HG02610 (cell line): ENCODE measurements around the gene CNGB1.
A peak's percentile ranks its signal among the peaks of the same experiment; 100 is the strongest.
"Not testable (repeated sequence)": the region's sequence is repeated elsewhere in the genome, so short reads cannot be mapped to it uniquely, and the experiment has no call there.

Source experiments
- ATAC-seq: cut with Tn5 transposase; IDR thresholded peaks from one replicate; pipeline ENCODE4 v1.9.1; 2021; ENCODE audit warnings: mild to moderate bottlenecking, moderate library complexity; ENCODE audit not compliant: unreplicated experiment

The CNGB1 gene

DNA sequence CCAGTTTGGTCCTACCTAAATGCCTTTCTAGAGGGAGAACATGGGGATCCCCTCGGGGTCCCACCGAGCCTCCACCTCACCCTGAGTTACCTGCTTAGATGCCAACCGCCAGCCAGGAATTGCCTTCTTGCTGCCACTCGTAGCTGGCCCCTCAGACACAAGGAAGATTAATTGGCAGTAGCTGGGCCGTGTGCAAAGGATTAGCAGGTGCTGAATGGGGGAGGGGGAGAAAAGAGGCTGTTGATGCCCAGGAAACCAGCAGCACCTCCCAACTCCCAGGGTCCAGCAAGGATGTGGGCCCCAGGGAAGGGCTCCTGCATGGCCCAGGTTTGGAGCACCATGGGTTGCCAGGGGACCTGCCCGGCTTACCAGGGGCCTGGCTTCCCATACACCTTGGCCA is at the start of gene CNGB1:
Gene CNGB1 (minus strand): TSS at position 159 of the 400 bp plus-strand sequence. CDS start 3,842 bp downstream, outside the sequence.
- no peak for ATAC-seq

DNA sequence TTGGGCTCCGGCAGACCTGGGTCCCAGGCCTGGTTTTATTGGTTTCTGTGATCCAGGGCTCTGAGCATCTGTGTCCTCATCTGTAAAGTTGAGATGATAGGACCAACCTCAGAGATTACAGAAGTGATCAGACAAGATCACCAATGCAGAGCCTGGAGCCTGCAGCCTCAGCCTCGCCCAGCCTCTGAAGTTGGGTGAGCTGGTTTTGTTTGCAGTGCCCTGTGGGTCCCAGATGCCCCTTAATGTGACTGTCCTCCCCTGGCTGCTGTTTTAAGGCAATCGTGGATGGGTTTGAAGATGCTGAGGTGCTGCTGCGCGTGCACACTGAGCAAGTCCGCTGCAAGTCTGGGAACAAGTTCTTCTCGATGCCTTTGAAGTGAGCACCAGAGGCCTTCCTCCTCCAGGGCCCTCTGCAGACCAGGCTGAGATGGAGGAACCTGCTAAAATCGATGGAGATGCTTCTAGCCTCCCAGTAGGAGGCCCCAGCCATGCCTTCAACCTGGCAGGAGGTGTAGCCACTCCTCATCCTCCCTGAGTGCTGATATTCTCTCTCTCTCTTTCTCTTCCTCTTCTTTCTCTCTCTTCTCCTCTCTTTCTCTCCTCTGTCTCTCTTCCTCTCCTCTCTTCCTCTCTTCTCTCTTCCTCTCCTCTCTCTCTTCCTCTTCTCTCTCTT is 49.1 kb upstream of the CNGB1 start:
- ATAC-seq, result no peak

DNA sequence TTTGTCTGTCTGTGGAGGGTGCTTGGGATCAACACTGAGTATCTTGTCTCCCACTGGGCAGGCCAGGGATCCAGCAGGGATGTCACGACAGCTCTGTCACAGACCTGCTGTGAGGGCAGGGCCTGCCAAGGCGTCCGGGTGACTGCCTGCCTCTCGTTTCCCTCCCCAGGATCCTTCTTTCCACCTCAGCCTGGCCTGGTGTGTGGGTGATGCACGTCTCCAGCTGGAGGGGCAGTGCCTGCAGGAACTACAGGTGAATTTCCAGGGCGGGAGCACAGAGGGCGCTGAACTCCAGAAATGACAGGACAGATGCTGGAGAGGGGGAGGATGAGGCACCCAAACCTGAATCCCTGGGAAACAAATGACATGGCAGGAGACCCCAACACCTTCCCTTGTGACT is 47.9 kb upstream of the CNGB1 start:
- ATAC-seq, result no peak

DNA sequence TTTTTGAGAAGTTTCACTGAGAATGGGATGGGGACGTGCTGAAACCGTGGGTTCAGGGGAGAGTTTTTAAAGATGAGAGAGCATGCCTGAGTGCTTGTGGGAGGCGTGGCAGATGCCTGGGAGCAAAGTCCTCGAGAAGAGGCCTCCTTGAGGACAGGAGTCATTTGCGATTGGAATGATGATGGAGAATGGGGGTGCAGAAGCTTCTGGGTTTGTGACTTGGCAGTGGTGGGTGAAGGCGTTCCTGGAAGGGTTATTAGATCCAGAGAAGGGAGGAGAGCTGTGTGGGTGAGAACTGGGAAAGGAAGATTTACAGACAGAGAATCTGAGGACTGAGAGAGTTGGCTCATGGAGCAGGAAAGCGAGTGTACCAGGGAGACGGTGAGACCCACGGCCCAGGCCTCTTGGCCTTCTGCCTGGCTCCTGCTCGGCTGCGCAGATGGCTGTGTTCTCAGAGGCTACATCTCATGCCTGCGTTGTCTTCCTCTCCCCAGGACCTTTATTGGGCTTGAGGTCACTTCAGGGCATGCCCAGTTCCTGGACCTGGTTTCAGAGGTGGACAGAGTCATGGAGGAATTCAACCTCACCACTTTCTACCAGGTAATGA is 46.0 kb upstream of the CNGB1 start:
- ATAC-seq, result no peak

DNA sequence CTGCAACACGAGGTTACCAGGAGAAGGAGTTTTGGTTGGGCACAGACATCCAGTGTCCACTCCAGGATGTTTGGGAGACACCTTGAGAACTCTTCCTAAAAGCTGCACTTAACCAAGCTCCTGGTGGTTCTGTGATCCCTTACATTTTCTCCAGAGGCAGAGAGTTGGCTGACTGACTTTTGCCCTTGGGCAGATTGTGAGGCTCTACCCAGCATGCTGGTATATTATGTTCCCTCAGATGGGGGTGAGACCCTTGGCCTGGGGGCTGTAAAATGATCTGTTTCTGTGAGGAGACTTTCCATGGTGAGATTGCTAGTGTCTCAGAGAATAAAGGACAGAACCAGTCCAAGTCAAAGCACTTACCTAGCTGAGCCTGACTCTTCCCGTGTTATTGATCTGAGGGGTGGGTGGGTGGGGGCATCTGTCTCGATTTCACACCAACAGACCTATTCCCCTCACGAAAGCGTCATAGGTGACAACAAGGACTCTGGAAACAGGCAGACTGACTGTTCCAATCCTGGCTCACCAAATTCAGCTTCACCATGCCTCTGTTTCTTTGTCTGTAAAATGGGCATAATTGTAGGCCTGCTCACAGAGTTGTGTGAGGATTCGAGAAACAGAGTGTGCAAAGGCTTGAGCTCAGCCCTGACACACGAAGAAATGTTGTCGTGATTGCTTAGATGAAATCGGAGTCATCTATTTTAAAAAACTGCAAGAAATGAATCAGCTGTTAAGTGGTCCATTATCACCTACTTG is 42.5 kb upstream of the CNGB1 start:
- ATAC-seq, result no peak

DNA sequence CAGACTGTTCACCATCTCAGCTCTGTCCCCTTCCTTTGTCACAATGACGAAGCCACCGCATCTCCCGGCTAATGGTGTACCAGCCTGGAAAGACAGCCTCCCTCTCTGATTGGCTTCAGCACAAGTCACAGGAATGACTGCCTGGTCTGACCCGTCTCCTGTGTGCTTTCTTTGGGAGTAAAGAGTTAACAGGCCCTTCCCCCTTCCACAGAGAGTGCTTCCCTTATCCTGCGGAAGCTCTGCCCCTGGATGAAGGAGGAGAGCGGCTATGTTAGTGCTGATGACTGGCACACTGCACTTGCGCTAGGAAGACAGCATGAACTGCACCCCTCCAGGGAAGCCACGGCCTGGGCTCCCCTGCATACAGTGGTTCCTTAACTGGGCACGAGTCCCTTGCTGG is 41.6 kb upstream of the CNGB1 start:
- ATAC-seq, result no peak

DNA sequence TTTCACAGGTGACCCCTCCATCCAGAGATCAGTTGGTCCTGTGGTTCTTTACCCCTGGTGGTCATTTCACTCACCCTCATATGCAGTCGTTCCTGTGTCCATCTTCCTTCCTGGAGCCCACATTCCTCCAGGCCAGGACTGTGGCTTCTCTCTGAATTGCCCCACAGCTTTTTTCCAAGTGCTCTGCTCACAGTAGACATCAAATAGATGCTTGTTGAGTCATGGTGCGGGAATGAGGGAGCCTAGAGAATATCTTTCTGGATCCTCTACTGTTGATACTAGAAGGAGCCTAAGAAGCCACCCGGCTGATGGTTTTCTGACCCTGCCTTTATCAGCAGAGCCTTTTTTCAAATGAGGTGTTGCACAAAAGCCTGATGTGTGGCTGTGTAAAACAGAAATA is 40.7 kb upstream of the CNGB1 start:
- ATAC-seq, result no peak

DNA sequence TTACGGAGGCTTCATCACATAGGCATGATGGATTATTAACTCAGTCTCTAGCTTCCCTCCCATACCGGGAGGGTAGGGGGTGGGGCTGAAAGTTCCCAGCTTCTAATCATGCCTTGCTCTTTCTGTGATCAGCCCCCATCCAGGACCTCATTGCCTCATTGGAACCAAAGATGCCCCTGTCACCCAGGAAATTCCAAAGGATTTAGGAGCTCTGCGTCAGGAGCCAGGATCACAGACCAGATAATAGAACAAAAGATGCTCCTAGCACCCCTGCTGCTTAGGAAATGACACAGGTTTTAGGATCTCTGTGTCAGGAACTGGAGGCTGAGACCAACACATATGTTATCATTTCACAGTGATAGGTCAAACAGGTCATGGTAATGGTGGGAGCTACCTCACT is 40.0 kb upstream of the CNGB1 start:
- ATAC-seq, result no peak

DNA sequence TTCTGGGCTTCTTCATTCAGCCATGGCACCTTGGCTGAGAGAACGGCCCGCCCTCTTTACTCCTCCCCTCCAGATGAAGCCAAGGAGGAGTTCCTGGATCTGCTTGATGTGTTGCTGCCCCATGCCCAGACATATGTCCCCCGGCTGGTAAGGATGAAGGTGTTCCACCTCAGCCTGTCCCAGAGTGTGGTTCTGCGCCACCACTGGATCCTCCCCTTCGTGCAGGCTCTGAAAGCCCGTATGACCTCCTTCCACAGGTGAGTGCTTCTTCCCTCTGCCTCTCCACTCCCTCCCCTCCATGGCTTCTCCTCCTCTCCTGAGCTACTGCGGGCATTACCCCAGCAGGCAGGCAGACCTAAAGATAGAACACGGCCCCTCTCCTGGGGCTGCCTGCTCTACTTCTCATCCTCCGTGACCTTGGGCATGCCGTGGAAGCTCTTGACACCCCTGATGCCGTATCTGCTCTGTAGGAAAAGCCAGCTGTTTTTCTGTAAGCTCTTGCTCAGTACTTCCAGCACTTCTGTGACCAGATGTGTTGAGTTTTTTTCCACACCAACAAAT is 39.0 kb upstream of the CNGB1 start:
- ATAC-seq, result no peak

DNA sequence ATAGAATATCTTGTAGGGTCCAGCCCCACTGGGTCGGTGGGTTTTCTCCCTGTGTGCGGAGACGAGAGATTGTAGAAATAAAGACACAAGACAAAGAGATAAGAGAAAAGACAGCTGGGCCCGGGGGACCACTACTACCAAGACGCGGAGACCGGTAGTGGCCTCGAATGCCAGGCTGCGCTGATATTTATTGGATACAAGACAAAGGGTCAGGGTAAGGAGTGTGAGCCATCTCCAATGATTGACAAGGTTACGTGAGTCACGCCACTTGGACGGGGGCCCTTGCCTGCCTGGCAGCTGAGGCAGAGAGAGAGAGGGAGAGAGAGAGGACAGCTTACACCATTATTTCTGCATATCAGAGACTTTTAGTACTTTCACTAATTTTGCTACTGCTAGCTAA is 33.8 kb upstream of the CNGB1 start:
- not testable (repeated sequence) for ATAC-seq

DNA sequence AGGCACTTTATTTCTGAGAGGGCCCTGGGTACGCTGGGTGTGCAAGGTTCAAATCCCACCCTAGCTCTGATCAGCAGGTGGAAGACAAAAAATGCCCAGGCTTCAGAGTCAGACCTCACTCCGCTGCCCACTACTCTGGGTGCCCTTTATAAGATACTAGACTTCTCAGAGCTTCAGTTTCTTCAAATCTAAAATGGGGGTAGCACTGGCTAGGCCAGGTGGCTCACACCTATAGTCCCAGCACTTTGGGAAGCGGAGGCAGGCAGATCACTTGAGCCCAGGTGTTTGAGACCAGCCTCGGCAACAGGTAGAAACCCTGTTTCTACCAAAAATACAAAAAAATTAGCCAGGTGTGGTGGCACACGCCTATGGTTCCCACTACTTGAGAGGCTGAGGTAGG is 32.0 kb upstream of the CNGB1 start:
- no peak for ATAC-seq

DNA sequence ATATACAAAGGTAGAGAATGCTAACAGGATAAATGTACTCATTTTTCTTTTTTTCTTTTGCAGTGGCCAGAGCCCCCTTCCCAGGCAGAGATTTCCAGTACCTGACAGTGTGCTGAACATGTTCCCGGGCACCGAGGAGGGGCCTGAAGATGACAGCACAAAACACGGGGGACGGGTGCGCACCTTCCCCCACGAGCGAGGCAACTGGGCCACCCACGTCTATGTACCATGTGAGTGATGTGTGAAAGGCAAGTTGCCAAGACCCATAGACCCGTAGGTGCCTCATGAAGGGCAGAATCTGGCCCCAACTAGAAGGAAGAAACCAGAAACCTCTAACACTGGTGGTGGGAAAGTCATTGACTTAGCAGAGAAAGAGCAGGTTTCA is 31.5 kb upstream of the CNGB1 start:
- ATAC-seq, result no peak

DNA sequence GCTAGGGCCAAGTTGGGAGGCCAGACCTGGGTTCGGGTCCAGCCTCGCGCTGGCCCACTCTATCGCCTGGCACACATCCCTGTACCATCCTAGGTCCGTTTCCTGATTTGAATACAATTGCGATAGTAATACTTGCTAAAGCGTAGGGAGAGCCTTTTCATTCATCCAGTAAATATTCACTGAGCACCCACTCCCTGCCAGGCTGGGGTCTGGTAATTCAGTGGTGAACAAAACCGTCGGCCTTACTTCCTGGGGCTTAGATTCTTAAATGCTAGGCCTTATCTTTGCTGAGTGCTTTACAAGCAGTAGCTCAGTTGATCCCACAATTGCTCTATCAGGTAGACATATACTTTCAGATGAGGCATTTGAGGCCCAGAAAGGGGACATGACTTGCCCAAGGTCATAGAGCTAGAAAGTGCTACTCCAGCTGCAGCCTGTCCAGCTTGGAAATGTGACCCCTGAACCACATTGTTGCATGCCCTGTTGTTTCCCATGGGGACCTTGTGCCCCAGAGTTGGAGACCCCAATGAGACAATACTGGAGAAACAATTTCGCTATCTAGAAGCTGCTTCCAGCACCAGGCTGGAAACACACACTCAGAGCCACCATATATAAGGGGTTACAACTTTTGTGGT is 31.0 kb upstream of the CNGB1 start:
- no peak for ATAC-seq

DNA sequence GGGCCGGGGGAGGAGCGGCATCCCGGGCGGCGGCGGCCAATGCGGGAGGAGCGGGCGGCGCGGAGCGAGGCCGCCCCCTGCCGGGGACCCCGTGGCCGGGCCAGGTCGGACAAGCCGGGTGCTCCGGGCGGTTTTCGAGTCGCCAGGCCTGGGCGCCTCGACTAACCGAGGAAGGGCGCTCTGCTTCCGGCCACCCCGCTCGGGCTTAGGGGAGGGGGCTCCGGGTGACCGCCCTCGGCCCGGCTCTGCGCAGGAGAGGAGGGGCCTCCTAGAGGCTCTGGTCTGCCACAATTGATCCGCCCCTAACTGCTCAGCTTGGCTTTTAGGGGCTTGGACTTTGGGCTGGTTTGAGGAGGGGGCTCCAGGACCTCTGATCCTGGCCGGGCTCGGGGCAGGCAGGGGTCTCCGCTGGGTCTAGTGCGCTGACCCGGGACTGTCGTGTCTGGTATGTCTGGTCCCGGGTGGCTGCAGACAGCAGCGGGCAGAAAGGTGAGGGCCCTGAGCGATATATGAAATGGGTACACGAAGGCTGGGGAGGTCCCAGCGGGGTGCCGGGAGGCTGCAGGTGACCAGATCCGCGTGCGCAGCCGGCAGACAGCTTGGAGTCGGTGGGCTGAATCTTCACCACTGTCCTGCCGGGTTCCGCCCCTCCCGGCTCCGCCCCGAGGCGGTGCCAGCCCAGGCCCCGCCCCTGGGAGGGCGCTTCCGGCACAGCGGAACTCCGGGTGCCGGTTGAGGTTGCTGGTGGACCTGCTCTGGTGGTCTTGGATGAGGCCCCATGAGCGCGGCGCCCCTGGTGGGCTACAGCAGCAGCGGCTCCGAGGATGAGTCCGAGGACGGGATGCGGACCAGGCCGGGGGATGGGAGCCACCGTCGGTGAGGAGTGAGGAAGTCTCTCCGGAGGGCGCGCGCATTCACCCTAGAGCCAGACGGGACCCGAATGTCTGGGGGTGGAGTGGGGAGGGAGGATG is 30.1 kb upstream of the CNGB1 start, which contains the start of gene USB1:
Gene USB1 (plus strand): TSS at position 702 of the 971 bp plus-strand sequence. CDS start 77 bp downstream, at position 779.
- ATAC-seq, result peak; percentile 87

DNA sequence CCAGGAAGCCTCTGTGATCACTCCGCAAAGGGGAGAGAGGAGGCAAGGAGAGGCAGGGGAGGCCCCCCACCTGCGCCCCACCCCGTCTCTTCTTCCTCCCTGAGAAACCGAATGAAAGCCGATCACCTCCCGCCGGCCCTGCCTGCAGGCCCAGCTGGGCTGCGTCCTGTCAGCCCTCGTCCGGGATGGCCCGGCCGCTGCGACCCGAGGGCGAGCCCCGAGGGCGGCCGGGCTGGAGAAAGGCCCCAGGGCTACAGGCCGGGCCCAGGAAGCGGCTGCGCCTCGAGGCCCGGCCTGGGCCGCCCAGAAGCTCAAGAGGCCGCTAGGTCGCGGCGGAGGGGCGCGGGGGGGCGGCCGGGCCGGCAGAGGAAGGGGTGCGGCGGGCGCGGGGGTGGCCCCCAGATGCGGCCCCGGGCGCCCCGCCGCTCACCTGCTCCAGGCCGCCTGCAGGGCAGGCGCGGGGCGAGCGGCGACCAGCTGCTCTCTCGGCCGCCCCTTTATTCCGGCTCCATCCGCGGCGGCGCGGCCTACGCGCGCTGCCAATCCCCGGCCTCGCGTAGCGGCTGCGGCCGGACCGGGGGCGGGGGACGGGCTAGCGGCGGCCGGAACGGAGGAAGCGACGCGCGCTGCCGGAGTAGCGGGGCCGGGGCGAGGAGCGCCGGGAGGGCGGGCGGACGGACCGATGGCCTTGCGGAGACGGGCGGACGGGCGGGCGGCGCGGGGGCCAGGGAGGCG is 29.2 kb upstream of the CNGB1 start, which contains the start of gene ZNF319:
Gene ZNF319 (minus strand): TSS at position 702 of the 735 bp plus-strand sequence. CDS start 2,407 bp downstream, outside the sequence.
- ATAC-seq, result peak; percentile 18

DNA sequence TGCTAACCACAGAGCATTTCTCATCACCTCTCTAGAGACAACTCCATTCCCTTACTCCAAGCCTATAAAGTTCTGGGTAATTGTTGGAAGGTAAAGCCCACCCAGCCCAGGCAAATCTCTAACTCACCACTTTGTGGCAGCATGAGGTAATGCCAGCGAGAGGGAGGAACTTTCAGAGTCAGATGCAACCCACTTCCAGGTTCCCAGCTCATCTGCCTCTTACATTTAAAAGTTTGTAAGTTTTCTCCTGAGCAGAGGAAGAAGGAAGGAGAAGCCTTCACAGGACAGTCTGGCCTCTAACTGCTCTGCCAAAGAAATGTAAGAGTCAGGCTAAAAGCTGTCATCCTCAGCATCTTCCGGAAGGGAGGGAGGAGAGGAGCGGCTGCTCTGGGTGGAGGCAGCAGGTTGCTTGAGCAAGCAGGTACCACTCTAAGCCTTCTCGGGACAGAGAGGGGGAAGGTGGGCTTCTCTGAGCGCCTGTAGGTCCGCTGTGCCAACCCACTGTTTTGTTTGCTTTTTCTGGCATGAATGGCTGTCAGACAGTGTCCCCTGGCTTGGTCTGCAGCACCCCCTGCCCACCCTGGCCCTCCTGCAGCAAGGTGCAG is 28.5 kb upstream of the CNGB1 start:
- ATAC-seq, result no peak

DNA sequence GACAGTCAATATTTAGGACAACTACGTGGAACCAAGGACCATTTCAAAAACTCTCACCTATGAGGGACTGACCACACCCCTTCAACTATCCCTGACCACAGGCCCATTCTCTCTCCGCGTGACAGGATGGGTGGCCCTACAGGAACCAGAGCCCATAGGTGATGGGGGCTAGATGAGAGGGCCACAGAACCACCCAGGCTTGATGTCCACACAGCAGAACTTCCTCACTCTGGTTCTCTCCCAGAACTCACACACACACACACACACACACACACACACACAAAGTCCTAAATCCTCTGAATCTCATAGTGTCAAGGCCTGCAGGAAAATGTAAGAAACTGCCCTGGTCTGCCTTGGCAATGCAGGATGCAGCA is 28.1 kb upstream of the CNGB1 start:
- ATAC-seq, result no peak

DNA sequence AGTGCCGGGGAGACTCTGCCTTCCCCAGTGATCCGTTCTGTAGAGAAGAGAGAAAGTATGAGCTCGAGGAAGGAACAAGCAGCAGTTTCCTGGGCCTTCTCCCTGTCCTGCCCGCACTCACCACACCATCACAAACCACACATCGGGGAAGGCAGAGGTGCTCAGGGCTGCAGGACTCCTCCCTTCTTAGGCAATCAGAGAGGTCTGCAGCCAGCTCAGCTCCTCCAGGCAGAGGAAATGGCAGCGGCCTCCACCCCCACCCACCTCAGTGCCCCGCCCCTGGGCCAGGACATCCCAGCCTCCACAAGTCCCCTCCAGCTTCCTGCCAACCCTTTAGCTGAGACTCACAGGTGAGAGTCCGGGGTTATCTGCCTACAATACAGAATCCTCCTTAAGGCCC is 27.6 kb upstream of the CNGB1 start:
- ATAC-seq, result no peak
